HepG2 (cell line): ENCODE measurements around the gene LTB4R. TPM values are rescaled to one million over a fixed set of nuclear protein-coding genes. Genes with fewer than 3 reads are reported as not detected.
A peak's percentile ranks its signal among the peaks of the same experiment; 100 is the strongest.

Experiments used
- ARHGAP35 ChIP-seq: sonication (generic); formaldehyde crosslinking; IDR thresholded peaks from 2 replicates; pipeline ENCODE4 v1.9.0; 2022; ENCODE audit warnings: mild to moderate bottlenecking, inconsistent platforms, moderate library complexity, missing genetic modification reagents, borderline replicate concordance
- ATF6 ChIP-seq: sonication (generic); formaldehyde crosslinking; conservative IDR thresholded peaks from 2 replicates; pipeline ENCODE4 v1.4.0; 2020; ENCODE audit warnings: missing genetic modification reagents
- BATF2 ChIP-seq: sonication (generic); formaldehyde crosslinking; IDR thresholded peaks from 2 replicates; pipeline ENCODE4 v1.8.0; 2022; ENCODE audit warnings: mild to moderate bottlenecking, missing genetic modification reagents, moderate library complexity
- DBP ChIP-seq: sonication (generic); formaldehyde crosslinking; IDR thresholded peaks from 2 replicates; pipeline ENCODE4 v1.4.0; 2020; ENCODE audit warnings: missing genetic modification reagents; ENCODE audit errors: not compliant biosample characterization
- EHMT2 ChIP-seq: fragments of 200-600 bp; sonication (generic); IDR thresholded peaks from 2 replicates; pipeline ENCODE4 v1.7.0; 2017; ENCODE audit warnings: antibody characterized with exemption, low read depth, low read length, borderline replicate concordance
- HDAC6 ChIP-seq: fragments of 200-600 bp; sonication (generic); IDR thresholded peaks from 2 replicates; pipeline ENCODE4 v1.7.0; 2017; ENCODE audit warnings: mild to moderate bottlenecking, antibody characterized with exemption, low read length, low read depth
- KDM5B ChIP-seq: sonication (generic); formaldehyde crosslinking; IDR thresholded peaks from 2 replicates; pipeline ENCODE4 v1.4.0; 2020; ENCODE audit warnings: missing genetic modification reagents, mild to moderate bottlenecking, borderline replicate concordance
- MAFK ChIP-seq, 2 experiments: IDR thresholded peaks in 1 of 2; conservative IDR thresholded peaks in 1 of 2; 2 replicates each; pipeline ENCODE4 v1.6.1; 2011; ENCODE audit warnings: improper control_type of control experiment in 2 of 2, low read length in 2 of 2
- MYC ChIP-seq: sonication (generic); formaldehyde crosslinking; IDR thresholded peaks from 2 replicates; pipeline ENCODE4 v1.9.0; 2021; ENCODE audit warnings: missing genetic modification reagents, borderline replicate concordance
- NFRKB ChIP-seq: fragments of 450-650 bp; IDR thresholded peaks from 2 replicates; pipeline ENCODE4 v1.6.1; 2017
- PAXIP1 ChIP-seq: sonication (generic); formaldehyde crosslinking; conservative IDR thresholded peaks from 2 replicates; pipeline ENCODE4 v1.4.0; 2020; ENCODE audit warnings: mild to moderate bottlenecking, missing genetic modification reagents, moderate library complexity
- SUZ12 ChIP-seq: fragments of 150-350 bp; IDR thresholded peaks from 2 replicates; pipeline ENCODE4 v1.6.1; 2014; ENCODE audit warnings: low read depth, low read length
- TMF1 ChIP-seq: sonication (generic); formaldehyde crosslinking; IDR thresholded peaks from 2 replicates; pipeline ENCODE4 v1.8.1; 2022; ENCODE audit warnings: low read depth, missing genetic modification reagents
- ZNF253 ChIP-seq: sonication (generic); formaldehyde crosslinking; IDR thresholded peaks from 2 replicates; pipeline ENCODE4 v1.8.0; 2022; ENCODE audit warnings: mild to moderate bottlenecking, missing genetic modification reagents, borderline replicate concordance
- ZNF260 ChIP-seq: sonication (generic); formaldehyde crosslinking; IDR thresholded peaks from 2 replicates; pipeline ENCODE4 v1.4.0; 2020; ENCODE audit warnings: missing genetic modification reagents, low read depth, mild to moderate bottlenecking, borderline replicate concordance
- ZNF281 ChIP-seq: sonication (generic); formaldehyde crosslinking; IDR thresholded peaks from 2 replicates; pipeline ENCODE4 v1.4.0; 2020; ENCODE audit warnings: missing genetic modification reagents, borderline replicate concordance
- ZNF383 ChIP-seq: sonication (generic); formaldehyde crosslinking; IDR thresholded peaks from 2 replicates; pipeline ENCODE4 v1.4.0; 2020; ENCODE audit warnings: missing genetic modification reagents, mild to moderate bottlenecking, borderline replicate concordance
- ZNF773 ChIP-seq: sonication (generic); formaldehyde crosslinking; IDR thresholded peaks from 2 replicates; pipeline ENCODE4 v1.4.0; 2020; ENCODE audit warnings: missing genetic modification reagents, borderline replicate concordance
- ZSCAN30 ChIP-seq: sonication (generic); formaldehyde crosslinking; IDR thresholded peaks from 2 replicates; pipeline ENCODE4 v1.5.0; 2020; ENCODE audit warnings: mild to moderate bottlenecking, missing genetic modification reagents
- polyA plus RNA-seq, 8 experiments: library from polyadenylated mRNA; depleted of rRNA in 3 of 8; stranded (reverse) in 7 of 8; unstranded in 1 of 8; fragments of >200 nt; fragmentation: Illumina TruSeq in 4 of 8; extraction: Trizol in 4 of 8; gene quantifications; 2 replicates each; pipeline versions ENCODE4 v1.2.1 to v1.2.3, GENCODE V29; 2011 to 2016; ENCODE audit warnings: low read depth in 4 of 8, missing spikeins in 1 of 8, mixed read lengths in 1 of 8; ENCODE audit not compliant: insufficient read depth in 1 of 8
- total RNA-seq, 5 experiments: library from RNA; depleted of rRNA; stranded (reverse); fragments of >200 nt; fragmentation: Illumina TruSeq; extraction: Trizol; gene quantifications; 2 replicates each; pipeline ENCODE4 v1.2.3, GENCODE V29; 2016; ENCODE audit warnings: low read depth in 1 of 5

The LTB4R gene
- total and polyA plus RNA-seq, 2 of the 13 experiments (the other 11 are each of a cell fraction or from before 2014, with no cell fraction given), result 3.2 to 8.2 TPM

- TF ChIP-seq SUZ12 (no peak), ZNF773 (CRISPR knock-in tag) (no peak), MYC (CRISPR knock-in tag) (no peak), ZNF260 (CRISPR knock-in tag) (no peak), PAXIP1 (CRISPR knock-in tag) (0 out of 2 replicates have a peak, but pooled peaks have one; percentile 30), EHMT2 (no peak), ATF6 (CRISPR knock-in tag) (no peak), ARHGAP35 (CRISPR knock-in tag) (no peak), NFRKB (no peak), KDM5B (CRISPR knock-in tag) (peak; percentile 38; the same call in 1 of the 2 replicates), DBP (CRISPR knock-in tag) (no peak), ZSCAN30 (no peak), ZNF383 (CRISPR knock-in tag) (no peak), TMF1 (CRISPR knock-in tag) (no peak), ZNF281 (CRISPR knock-in tag) (no peak), BATF2 (CRISPR knock-in tag) (no peak), MAFK (conservative IDR thresholded peaks at IDR 0.05 in 1 of 2, IDR thresholded peaks at IDR 0.05 in 1 of 2; ENCODE audit: low read length in 2 of 2) (no peak), HDAC6 (no peak), ZNF253 (CRISPR knock-in tag) (no peak)
Observed at GRCh38 chr14:24310265-24310645, 1.0 kb upstream of the LTB4R start (continued).
